Stimulated activated naive CD8-positive, alpha-beta T cell treated with anti-CD3 and anti-CD28 coated beads, Interleukin-15, Interleukin-2, amounts not matched to agents 100 ng/mL and 50 ng/mL, for 24 hours (primary cell): ENCODE data around the gene IFT88.

ENCODE experiments used
- H3K27ac Mint-ChIP-seq: one replicate; pipeline ENCODE4 v1.8.0; 2021; ENCODE audit warnings: mild to moderate bottlenecking, mixed read lengths
- H3K27me3 Mint-ChIP-seq: one replicate; pipeline ENCODE4 v1.8.0; 2021; ENCODE audit warnings: mixed read lengths
- H3K36me3 Mint-ChIP-seq: one replicate; pipeline ENCODE4 v1.8.0; 2021; ENCODE audit warnings: low read depth, mixed read lengths
- H3K4me1 Mint-ChIP-seq: one replicate; pipeline ENCODE4 v1.8.0; 2021; ENCODE audit warnings: low read depth, mixed read lengths
- H3K4me3 Mint-ChIP-seq: one replicate; pipeline ENCODE4 v1.8.0; 2021; ENCODE audit warnings: mild to moderate bottlenecking, mixed read lengths
- H3K9me3 Mint-ChIP-seq: one replicate; pipeline ENCODE4 v1.8.0; 2021; ENCODE audit warnings: mixed read lengths

Gene IFT88

GRCh38 chr13:20547479-20547908 lies 19.5 kb upstream of the IFT88 start:
- Mint-ChIP-seq H3K9me3 (no peaks in the 10 kb centered on the region), H3K4me3 (no peak overlapping the region), H3K4me1 (peaks cover 20% of the 10 kb centered on the region), H3K27ac (no peak overlapping the region), H3K27me3 (no peaks in the 10 kb centered on the region), H3K36me3 (no peaks in the 10 kb centered on the region)

GRCh38 chr13:20550799-20551198 lies 16.2 kb upstream of the IFT88 start:
- Mint-ChIP-seq H3K27me3 (no peaks in the 10 kb centered on the region), H3K4me1 (peaks cover 15% of the 10 kb centered on the region), H3K36me3 (no peaks in the 10 kb centered on the region), H3K9me3 (no peaks in the 10 kb centered on the region), H3K4me3 (no peak overlapping the region), H3K27ac (no peak overlapping the region)

- Mint-ChIP-seq H3K27ac (no peak overlapping the region), H3K27me3 (no peaks in the 10 kb centered on the region), H3K36me3 (no peaks in the 10 kb centered on the region), H3K4me1 (no peaks in the 10 kb centered on the region), H3K9me3 (no peaks in the 10 kb centered on the region), H3K4me3 (no peak overlapping the region)
These were observed 13.6 kb upstream of the IFT88 start for GRCh38 chr13:20553311-20553710.

GRCh38 chr13:20558982-20559381 lies 8.0 kb upstream of the IFT88 start:
- Mint-ChIP-seq H3K4me1 (no peaks in the 10 kb centered on the region), H3K27me3 (no peaks in the 10 kb centered on the region), H3K36me3 (no peaks in the 10 kb centered on the region), H3K9me3 (no peaks in the 10 kb centered on the region), H3K27ac (no peak overlapping the region), H3K4me3 (no peak overlapping the region)

GRCh38 chr13:20559659-20560356 lies 7.1 kb upstream of the IFT88 start:
- no peaks in the 10 kb centered on the region for H3K4me1 Mint-ChIP-seq
- H3K36me3 Mint-ChIP-seq: peaks cover 3% of the 10 kb centered on the region
- H3K9me3 Mint-ChIP-seq: peaks cover 8% of the 10 kb centered on the region
- no peaks in the 10 kb centered on the region for H3K27me3 Mint-ChIP-seq
- no peak overlapping the region for H3K27ac Mint-ChIP-seq
- H3K4me3 Mint-ChIP-seq: no peak overlapping the region

- Mint-ChIP-seq H3K27me3 (no peaks in the 10 kb centered on the region), H3K4me3 (no peak overlapping the region), H3K36me3 (peaks cover 14% of the 10 kb centered on the region), H3K4me1 (peaks cover 9% of the 10 kb centered on the region), H3K9me3 (peaks cover 13% of the 10 kb centered on the region), H3K27ac (no peak overlapping the region)
These were observed 5.2 kb upstream of the IFT88 start for GRCh38 chr13:20561741-20562140.

GRCh38 chr13:20565115-20565736 lies 1.7 kb upstream of the IFT88 start:
- Mint-ChIP-seq H3K27me3 (no peaks in the 10 kb centered on the region), H3K36me3 (peaks cover 14% of the 10 kb centered on the region), H3K9me3 (peaks cover 13% of the 10 kb centered on the region), H3K27ac (no peak overlapping the region), H3K4me1 (peaks cover 21% of the 10 kb centered on the region), H3K4me3 (peak overlapping the region; percentile 56)

- H3K4me3 Mint-ChIP-seq: peak overlapping the region; percentile 87
- no peaks in the 10 kb centered on the region for H3K27me3 Mint-ChIP-seq
- H3K36me3 Mint-ChIP-seq: peaks cover 14% of the 10 kb centered on the region
- H3K4me1 Mint-ChIP-seq: peaks cover 23% of the 10 kb centered on the region
- H3K9me3 Mint-ChIP-seq: peaks cover 13% of the 10 kb centered on the region
- H3K27ac Mint-ChIP-seq: peak overlapping the region; percentile 80
These were observed 474 bp upstream of the IFT88 start for GRCh38 chr13:20566468-20566897.

- peaks cover 13% of the 10 kb centered on the region for H3K9me3 Mint-ChIP-seq
- H3K27me3 Mint-ChIP-seq: no peaks in the 10 kb centered on the region
- peak overlapping the region; percentile 87 for H3K4me3 Mint-ChIP-seq
- H3K4me1 Mint-ChIP-seq: peaks cover 29% of the 10 kb centered on the region
- peak overlapping the region; percentile 80 for H3K27ac Mint-ChIP-seq
- peaks cover 14% of the 10 kb centered on the region for H3K36me3 Mint-ChIP-seq
These were observed 1.0 kb downstream of the IFT88 start for GRCh38 chr13:20567881-20568528.

- Mint-ChIP-seq H3K27ac (no peak overlapping the region), H3K4me1 (peaks cover 26% of the 10 kb centered on the region), H3K4me3 (no peak overlapping the region), H3K27me3 (no peaks in the 10 kb centered on the region), H3K9me3 (peaks cover 3% of the 10 kb centered on the region), H3K36me3 (peaks cover 10% of the 10 kb centered on the region)
These were observed 3.6 kb downstream of the IFT88 start for GRCh38 chr13:20570517-20570916.

GRCh38 chr13:20571676-20572075 lies 4.7 kb downstream of the IFT88 start:
- Mint-ChIP-seq H3K36me3 (peaks cover 17% of the 10 kb centered on the region), H3K9me3 (peaks cover 3% of the 10 kb centered on the region), H3K27ac (no peak overlapping the region), H3K4me3 (no peak overlapping the region), H3K27me3 (no peaks in the 10 kb centered on the region), H3K4me1 (peaks cover 20% of the 10 kb centered on the region)

- Mint-ChIP-seq H3K36me3 (peaks cover 26% of the 10 kb centered on the region), H3K27me3 (no peaks in the 10 kb centered on the region), H3K4me3 (no peak overlapping the region), H3K9me3 (peaks cover 3% of the 10 kb centered on the region), H3K27ac (no peak overlapping the region), H3K4me1 (peaks cover 11% of the 10 kb centered on the region)
These were observed 6.2 kb downstream of the IFT88 start for GRCh38 chr13:20573186-20573585.

- peaks cover 27% of the 10 kb centered on the region for H3K36me3 Mint-ChIP-seq
- no peak overlapping the region for H3K27ac Mint-ChIP-seq
- H3K4me1 Mint-ChIP-seq: peaks cover 9% of the 10 kb centered on the region
- H3K4me3 Mint-ChIP-seq: no peak overlapping the region
- peaks cover 3% of the 10 kb centered on the region for H3K9me3 Mint-ChIP-seq
- no peaks in the 10 kb centered on the region for H3K27me3 Mint-ChIP-seq
These were observed 6.7 kb downstream of the IFT88 start for GRCh38 chr13:20573636-20574035.

- no peak overlapping the region for H3K27ac Mint-ChIP-seq
- no peaks in the 10 kb centered on the region for H3K27me3 Mint-ChIP-seq
- peaks cover 8% of the 10 kb centered on the region for H3K9me3 Mint-ChIP-seq
- H3K4me3 Mint-ChIP-seq: no peak overlapping the region
- H3K36me3 Mint-ChIP-seq: peaks cover 54% of the 10 kb centered on the region
- no peaks in the 10 kb centered on the region for H3K4me1 Mint-ChIP-seq
These were observed 12.2 kb downstream of the IFT88 start for GRCh38 chr13:20579191-20579590.

GRCh38 chr13:20580257-20580656 lies 13.3 kb downstream of the IFT88 start:
- Mint-ChIP-seq H3K27me3 (no peaks in the 10 kb centered on the region), H3K4me3 (no peak overlapping the region), H3K27ac (no peak overlapping the region), H3K9me3 (peaks cover 10% of the 10 kb centered on the region), H3K4me1 (no peaks in the 10 kb centered on the region), H3K36me3 (peaks cover 58% of the 10 kb centered on the region)
